Embryonic facial prominence (tissue), 1 donor: ENCODE measurements around the gene ANKRD12.
"Not testable (repeated sequence)": the region's sequence is repeated elsewhere in the genome, so short reads cannot be mapped to it uniquely, and the experiment has no call there.

Experiments
- DNase-seq: peaks from one replicate; pipeline ENCODE4 v3.0.0-alpha.2; 2016; ENCODE audit errors: extremely low spot score

The ANKRD12 gene

GRCh38 chr18:9232977-9233376 lies 96.4 kb downstream of the ANKRD12 start:
- DNase-seq, result no peak

GRCh38 chr18:9233771-9234440 lies 97.3 kb downstream of the ANKRD12 start:
- DNase-seq, result no peak

DNA sequence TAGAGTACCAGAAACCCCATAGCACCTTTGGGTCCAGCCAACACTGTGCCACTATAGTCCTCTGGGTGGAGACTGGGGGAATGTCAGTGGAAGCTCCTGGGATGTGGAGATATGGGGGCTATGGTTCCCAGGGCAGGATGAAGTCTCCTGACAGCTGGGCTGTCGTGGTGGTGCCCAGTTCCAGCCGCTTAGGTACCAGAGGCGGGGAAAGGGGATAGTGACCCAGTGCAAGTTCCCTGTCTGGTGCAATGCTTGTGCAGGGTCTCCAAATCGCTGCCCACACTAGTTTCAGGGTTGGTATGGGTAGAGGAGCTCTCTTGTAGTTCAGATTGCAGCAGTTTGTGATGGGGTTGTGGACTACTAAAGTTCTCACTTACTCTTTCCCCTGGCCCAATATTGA lies 97.9 kb downstream of the ANKRD12 start:
- DNase-seq, result no peak

DNA sequence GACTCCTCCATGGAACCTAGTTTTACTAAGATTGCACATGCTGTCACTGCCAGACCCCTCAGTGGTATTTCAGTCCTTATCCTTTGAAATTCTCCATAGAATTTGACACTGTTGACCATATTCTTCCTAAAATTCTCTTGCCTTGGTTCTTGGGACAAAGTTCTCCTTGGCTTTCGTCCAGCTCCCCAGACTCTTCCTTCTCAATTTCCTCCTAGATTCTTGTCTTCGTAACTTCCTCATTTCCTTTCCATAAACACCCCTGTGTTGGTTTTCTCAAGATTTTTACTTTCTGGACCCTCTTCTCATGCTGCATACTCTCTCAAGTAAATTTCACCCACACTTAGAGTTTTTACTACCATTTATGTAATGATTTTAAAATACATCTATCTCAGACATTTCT lies 101.4 kb downstream of the ANKRD12 start:
- no peak for DNase-seq

- no peak for DNase-seq
Observed at GRCh38 chr18:9239720-9240119, 103.1 kb downstream of the ANKRD12 start.

GRCh38 chr18:9240270-9240669 lies 103.7 kb downstream of the ANKRD12 start:
- no peak for DNase-seq

DNA sequence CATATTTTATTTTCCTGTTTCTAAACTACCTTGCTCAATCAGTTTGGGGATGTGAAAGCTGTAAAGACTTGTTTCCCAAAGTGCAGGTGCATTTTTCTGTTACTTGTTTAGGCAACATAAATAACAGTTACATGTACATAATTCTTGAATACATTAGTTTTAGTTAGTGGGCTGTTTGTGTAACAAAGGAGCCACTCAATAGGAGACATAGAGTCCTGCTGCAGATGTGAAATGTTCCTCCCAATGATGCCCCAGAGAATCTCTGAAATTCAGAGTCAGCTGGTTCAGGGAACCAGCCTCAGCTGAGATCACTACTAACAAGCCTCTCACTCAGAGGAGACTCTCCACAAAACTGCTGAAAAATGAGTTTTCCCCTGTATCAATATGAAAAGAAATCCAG lies 106.4 kb downstream of the ANKRD12 start:
- no peak for DNase-seq

GRCh38 chr18:9244376-9244775 lies 107.8 kb downstream of the ANKRD12 start:
- no peak for DNase-seq

- DNase-seq, result no peak
Observed at GRCh38 chr18:9248661-9249060, 112.1 kb downstream of the ANKRD12 start.

- no peak for DNase-seq
Observed at GRCh38 chr18:9249254-9249653, 112.7 kb downstream of the ANKRD12 start.

GRCh38 chr18:9259173-9259572 lies 122.6 kb downstream of the ANKRD12 start:
- no peak for DNase-seq

DNA sequence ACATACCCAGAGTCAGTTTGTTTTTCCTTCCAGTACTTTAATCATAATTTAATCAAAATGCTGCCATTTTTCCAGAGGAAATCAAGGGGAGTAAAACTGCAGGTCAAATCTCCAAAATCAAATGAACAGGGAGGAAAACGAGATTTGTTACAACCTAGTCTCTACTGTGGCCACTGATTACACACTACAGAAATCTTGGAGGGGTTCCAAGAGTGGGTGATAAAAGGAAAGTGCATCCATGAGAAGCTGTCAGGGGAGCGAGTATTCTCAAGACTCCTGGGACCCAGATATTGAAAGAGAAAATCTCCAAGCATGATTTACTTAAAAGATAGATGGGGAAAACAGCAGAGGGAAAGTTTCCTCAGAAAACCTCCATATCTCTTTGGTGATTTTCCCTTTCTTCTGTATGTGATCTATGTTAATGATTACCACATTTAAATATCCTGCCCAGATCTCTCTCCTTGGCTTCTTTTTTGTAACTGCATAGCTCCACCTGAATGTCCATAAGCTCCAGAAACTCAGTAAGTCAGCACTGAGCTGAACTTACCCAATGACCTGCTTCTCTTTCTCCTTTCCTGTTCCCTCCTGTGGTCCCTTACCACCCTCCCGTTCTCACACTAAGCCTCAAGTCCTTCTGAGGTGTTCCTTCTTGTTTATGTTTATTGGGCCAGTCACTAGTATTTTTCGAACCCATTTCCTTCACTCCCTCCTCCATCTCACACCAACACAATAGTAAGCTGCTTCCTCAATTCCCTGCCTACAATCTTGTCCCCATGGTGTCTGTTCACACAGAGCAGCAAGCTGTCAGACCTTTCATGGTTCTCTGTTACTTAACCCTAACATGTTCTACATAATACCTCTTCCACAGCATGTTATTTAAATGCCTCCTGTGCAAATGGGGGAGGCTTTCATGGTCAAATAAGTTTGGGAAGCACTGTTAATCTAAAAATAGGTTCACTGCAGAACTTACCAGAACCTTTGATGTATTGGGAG lies 124.1 kb downstream of the ANKRD12 start:
- DNase-seq, result no peak

DNA sequence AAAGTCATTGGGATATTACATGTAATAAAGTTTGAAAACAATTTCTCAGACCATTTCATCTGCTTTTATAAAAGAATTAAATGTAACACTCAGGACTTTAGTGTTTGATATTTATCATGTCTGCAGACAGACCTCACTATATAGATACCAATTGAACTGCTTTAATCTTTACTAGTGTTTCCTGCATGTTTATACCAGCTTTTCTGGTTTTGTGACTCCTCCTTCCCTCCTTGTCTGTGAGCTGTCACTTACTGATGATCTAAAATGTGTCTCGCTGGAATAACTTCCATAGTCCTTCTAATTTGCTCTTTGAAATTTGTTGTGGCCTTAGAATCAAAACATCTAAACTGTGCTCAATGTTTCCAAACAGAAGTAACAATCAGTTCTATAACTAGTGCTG lies 126.7 kb downstream of the ANKRD12 start:
- DNase-seq, result no peak

GRCh38 chr18:9264797-9265196 lies 128.2 kb downstream of the ANKRD12 start:
- not testable (repeated sequence) for DNase-seq

DNA sequence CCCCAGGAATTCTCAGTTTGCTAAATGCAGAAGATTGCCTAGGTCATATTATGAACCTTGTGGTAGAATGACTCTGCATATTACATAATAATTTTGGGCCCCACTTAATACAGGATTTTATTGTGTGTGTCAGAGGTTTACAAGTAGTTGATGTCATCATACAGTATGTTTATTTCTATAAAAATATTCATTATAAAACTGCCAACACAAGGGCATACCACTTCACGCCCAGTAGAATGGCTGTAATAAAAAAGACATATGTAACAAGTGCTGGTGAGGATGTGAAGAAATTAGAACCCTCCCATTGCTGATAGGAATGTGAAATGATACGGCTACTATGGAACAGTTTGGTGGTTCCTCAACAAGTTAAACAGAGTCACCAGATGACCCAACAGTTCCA lies 136.6 kb downstream of the ANKRD12 start:
- no peak for DNase-seq

- DNase-seq, result no peak
Observed at GRCh38 chr18:9275890-9276289, 139.3 kb downstream of the ANKRD12 start.

- no peak for DNase-seq
Observed at GRCh38 chr18:9278028-9278427, 141.4 kb downstream of the ANKRD12 start.

DNA sequence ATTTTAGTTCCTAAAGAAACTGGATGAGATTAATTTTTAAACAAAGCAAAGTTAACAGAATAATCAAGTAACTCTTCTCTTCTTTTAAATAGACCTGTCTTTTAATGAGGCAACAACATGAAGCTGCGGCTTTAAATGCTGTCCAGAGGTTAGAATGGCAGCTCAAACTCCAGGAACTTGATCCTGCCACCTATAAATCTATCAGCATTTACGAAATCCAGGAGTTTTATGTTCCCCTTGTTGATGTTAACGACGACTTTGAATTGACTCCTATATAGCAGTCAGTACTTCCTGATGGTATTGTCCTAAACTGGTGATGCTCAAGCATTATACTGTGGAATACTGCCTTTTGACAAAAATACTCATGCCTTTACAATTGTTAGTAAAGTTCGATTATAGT lies 144.3 kb downstream of the ANKRD12 start:
- DNase-seq, result no peak

DNA sequence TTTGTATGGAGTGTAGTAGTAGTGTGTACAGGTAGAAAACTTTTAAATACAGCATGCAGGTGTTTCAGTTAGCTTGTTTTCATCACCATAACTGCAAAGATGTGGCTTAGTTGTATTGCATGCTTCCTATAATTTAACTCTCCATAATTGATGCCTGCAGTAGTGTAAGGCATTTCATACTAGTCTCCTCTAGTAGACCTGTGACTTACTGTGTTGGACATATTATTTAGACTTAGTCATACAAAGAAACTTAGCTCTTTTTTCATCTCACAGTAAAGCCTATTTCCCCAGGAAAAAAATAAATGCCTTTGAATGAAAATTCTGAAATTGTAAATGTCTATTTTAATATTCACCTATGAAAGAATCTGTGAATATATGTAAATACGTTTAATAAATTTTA lies 145.2 kb downstream of the ANKRD12 start:
- DNase-seq, result no peak

- DNase-seq, result no peak
Observed at GRCh38 chr18:9283791-9284190, 147.2 kb downstream of the ANKRD12 start.

- DNase-seq, result no peak
Observed at GRCh38 chr18:9285604-9286003, 149.0 kb downstream of the ANKRD12 start.

DNA sequence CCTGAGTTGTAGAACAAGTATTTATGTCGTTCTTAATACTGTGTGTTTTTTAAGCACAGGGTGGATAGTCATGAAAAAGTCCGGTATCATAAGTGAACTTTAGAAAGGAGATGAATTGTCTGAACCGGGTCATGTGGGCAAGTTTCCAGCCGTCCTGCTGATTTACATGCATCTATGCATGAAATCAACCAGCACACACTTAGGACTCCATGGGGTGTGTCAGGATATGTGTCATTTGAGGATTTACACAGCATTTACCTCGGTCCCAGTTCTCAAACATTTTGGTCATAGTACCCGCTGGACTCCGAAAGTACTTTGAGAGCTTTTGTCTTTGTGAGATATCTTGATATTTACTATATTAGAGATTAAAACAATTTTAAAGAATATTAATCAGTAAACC lies 150.5 kb downstream of the ANKRD12 start:
- DNase-seq, result no peak

- DNase-seq, result no peak
Observed at GRCh38 chr18:9289698-9290097, 153.1 kb downstream of the ANKRD12 start.
